ENCODE data around the gene RGS9.

RGS9 gene

GRCh38 chr17:65271296-65271695 is 134.1 kb downstream of the RGS9 start:
- H3K36me3 ChIP-seq (ENCODE audit: control insufficient read depth, insufficient read depth, low read length) = no peaks in the 10 kb centered on the region

More at GRCh38 chr17:65271296-65271695, 134.1 kb downstream of the RGS9 start:
- TF ChIP-seq CTCF (IDR thresholded peaks at IDR 0.05; ENCODE audit: insufficient read depth, low read length, poor library complexity, severe bottlenecking) = no peak
- Histone ChIP-seq H3K27me3 (replicated peaks; ENCODE audit: control insufficient read depth, insufficient read depth, low read length) (no peaks in the 10 kb centered on the region), H3K4me3 (replicated peaks; ENCODE audit: low read depth, low read length) (no peak overlapping the region)
- no peak for DNase-seq (ENCODE audit: extremely low read depth, insufficient read length)

Measured in GM06990 (cell line).